HCT116 (cell line): ENCODE results near the gene AQP7. TPM values are rescaled to one million over a fixed set of nuclear protein-coding genes. Genes with fewer than 3 reads are reported as not detected.

ENCODE experiments used
- ATAC-seq: fragments of 200-7000 bp; cut with Tn5 transposase; 2 replicates; pipeline ENCODE4 v1.9.1; 2020; ENCODE audit warnings: mild to moderate bottlenecking, moderate library complexity
- BruUV-seq: library from RNA; stranded (reverse); fragments of 400-500 nt; replicated peaks from 2 replicates; lab custom pipeline; 2021; lab: Mats Ljungman, UMichigan
- CTCF ChIA-PET: fragments of 300-600 bp; sonication (Branson Sonifier 250); formaldehyde crosslinking; loops from one replicate; lab custom pipeline; 2021; ENCODE audit warnings: antibody characterized with exemption; lab: Charles Lee
- POLR2A ChIA-PET: fragments of 300-600, 350-600 bp; sonication (Branson Sonifier 250); formaldehyde crosslinking; loops from one replicate; lab custom pipeline; 2021; ENCODE audit warnings: antibody characterized with exemption; lab: Charles Lee
- RAD21 ChIA-PET, 2 experiments: fragments of 300-600 bp; sonication (Branson Sonifier 250); formaldehyde crosslinking; loops; one replicate each; lab custom pipeline; 2023; ENCODE audit warnings: low total read pairs in 2 of 2; ENCODE audit not compliant: uncharacterized antibody in 2 of 2, unreplicated experiment in 2 of 2, low non-redundant PET in 1 of 2; lab: Charles Lee
- DNase-seq: peaks from one replicate; pipeline ENCODE4 v3.0.0-alpha.2; 2010; ENCODE audit warnings: low read depth, low spot score
- H2AFZ ChIP-seq: fragments of 200-600 bp; shearing (Covaris generic), sonication (generic); 2 replicates; pipeline ENCODE4 v1.6.1; 2017; ENCODE audit warnings: low read depth, mixed run types, mixed read lengths, antibody characterized with exemption, low read length; ENCODE audit not compliant: poor library complexity, severe bottlenecking
- H3K27ac ChIP-seq: 2 replicates; pipeline ENCODE4 v1.5.1; 2012; ENCODE audit warnings: low read depth, low read length
- H3K27me3 ChIP-seq: fragments of 200-600 bp; sonication (generic); 2 replicates; pipeline ENCODE4 v1.6.1; 2016; ENCODE audit warnings: mixed run types, low read length, mixed read lengths; ENCODE audit not compliant: insufficient read depth
- H3K36me3 ChIP-seq, 2 experiments: fragments of 200-500 bp in 1 of 2; fragments of 200-600 bp in 1 of 2; sonication (Bioruptor generic) in 1 of 2; sonication (generic) in 1 of 2; 2 replicates each; pipeline versions ENCODE4 v1.5.1 to v1.6.1; 2014 to 2016; ENCODE audit warnings: low read length in 2 of 2, inconsistent platforms in 1 of 2, mixed read lengths in 1 of 2, mixed run types in 1 of 2; ENCODE audit not compliant: insufficient read depth in 2 of 2, control insufficient read depth in 1 of 2
- H3K4me1 ChIP-seq, 2 experiments: fragments of 200-600 bp in 1 of 2; sonication (generic) in 1 of 2; 2 replicates each; pipeline versions ENCODE4 v1.5.1 to v1.6.1; 2012 to 2017; ENCODE audit warnings: low read length in 2 of 2, inconsistent platforms in 1 of 2, mild to moderate bottlenecking in 1 of 2, mixed read lengths in 1 of 2, mixed run types in 1 of 2, moderate library complexity in 1 of 2; ENCODE audit not compliant: insufficient read depth in 2 of 2, control insufficient read depth in 1 of 2
- H3K4me2 ChIP-seq: fragments of 200-600 bp; sonication (generic); 2 replicates; pipeline ENCODE4 v1.6.1; 2017; ENCODE audit warnings: mixed run types, low read length, mixed read lengths
- H3K4me3 ChIP-seq, 2 experiments: fragments of 200-600 bp in 1 of 2; sonication (generic) in 1 of 2; replicated peaks in 1 of 2; 2 replicates each; pipeline ENCODE4 v1.5.1; 2011 to 2016; ENCODE audit warnings: low read length in 2 of 2, control low read depth in 1 of 2, low read depth in 1 of 2, mild to moderate bottlenecking in 1 of 2, mixed read lengths in 1 of 2, mixed run types in 1 of 2
- H3K79me2 ChIP-seq: fragments of 200-600 bp; sonication (generic); 2 replicates; pipeline ENCODE4 v1.6.1; 2017; ENCODE audit warnings: mild to moderate bottlenecking, mixed run types, low read length, moderate library complexity, mixed read lengths; ENCODE audit not compliant: insufficient read depth
- H3K9ac ChIP-seq: fragments of 200-600 bp; sonication (generic); 2 replicates; pipeline ENCODE4 v1.6.1; 2016; ENCODE audit warnings: low read length, mixed read lengths
- H3K9me2 ChIP-seq: fragments of 200-600 bp; sonication (generic), shearing (Covaris generic); 2 replicates; pipeline ENCODE4 v1.6.1; 2017; ENCODE audit warnings: mixed run types, mild to moderate bottlenecking, moderate library complexity; ENCODE audit not compliant: insufficient read depth
- H3K9me3 ChIP-seq, 2 experiments: fragments of 200-500 bp in 1 of 2; fragments of 200-600 bp in 1 of 2; sonication (Bioruptor generic) in 1 of 2; sonication (generic) in 1 of 2; 2 replicates each; pipeline ENCODE4 v1.6.1; 2014 to 2017; ENCODE audit warnings: low read length in 2 of 2, mixed read lengths in 2 of 2, inconsistent platforms in 1 of 2, low read depth in 1 of 2, mild to moderate bottlenecking in 1 of 2, mixed run types in 1 of 2, moderate library complexity in 1 of 2; ENCODE audit not compliant: control insufficient read depth in 1 of 2, insufficient read depth in 1 of 2
- H4K20me1 ChIP-seq: fragments of 200-600 bp; sonication (generic), shearing (Covaris generic); 2 replicates; pipeline ENCODE4 v1.6.1; 2017; ENCODE audit warnings: mixed run types, mild to moderate bottlenecking, moderate library complexity; ENCODE audit not compliant: insufficient read depth
- CBX3 ChIP-seq: IDR thresholded peaks from 2 replicates; pipeline ENCODE4 v1.6.1; 2012; ENCODE audit warnings: low read depth
- EGR1 ChIP-seq: IDR thresholded peaks from 2 replicates; pipeline ENCODE4 v1.6.1; 2012; ENCODE audit warnings: low read depth
- ELF1 ChIP-seq: IDR thresholded peaks from 2 replicates; pipeline ENCODE4 v1.6.1; 2012; ENCODE audit warnings: low read depth, borderline replicate concordance
- EZH2phosphoT487 ChIP-seq: fragments of 200-600 bp; IDR thresholded peaks from 2 replicates; pipeline ENCODE4 v1.6.1; 2018; ENCODE audit warnings: antibody characterized with exemption, borderline replicate concordance
- FOSL1 ChIP-seq: IDR thresholded peaks from 2 replicates; pipeline ENCODE4 v1.6.1; 2012; ENCODE audit warnings: low read depth
- JUND ChIP-seq: IDR thresholded peaks from 2 replicates; pipeline ENCODE4 v1.6.1; 2012
- MAX ChIP-seq: IDR thresholded peaks from 2 replicates; pipeline ENCODE4 v1.6.1; 2012
- POLR2A ChIP-seq: IDR thresholded peaks from 2 replicates; pipeline ENCODE4 v1.7.0; 2011; ENCODE audit warnings: borderline replicate concordance; ENCODE audit not compliant: insufficient read depth, insufficient read length; ENCODE audit errors: extremely low read depth
- POLR2AphosphoS5 ChIP-seq: IDR thresholded peaks from 2 replicates; pipeline ENCODE4 v1.6.1; 2011; ENCODE audit warnings: mild to moderate bottlenecking, low read depth, low read length, moderate library complexity
- RAD21 ChIP-seq: IDR thresholded peaks from 2 replicates; pipeline ENCODE4 v1.6.1; 2012; ENCODE audit warnings: low read depth, mild to moderate bottlenecking
- REST ChIP-seq: IDR thresholded peaks from 2 replicates; pipeline ENCODE4 v1.6.1; 2012; ENCODE audit warnings: low read depth
- SIN3A ChIP-seq: IDR thresholded peaks from 2 replicates; pipeline ENCODE4 v1.6.1; 2012; ENCODE audit warnings: low read depth
- YY1 ChIP-seq: IDR thresholded peaks from 2 replicates; pipeline ENCODE4 v1.6.1; 2011; ENCODE audit warnings: low read length, low read depth, moderate library complexity, mild to moderate bottlenecking; ENCODE audit not compliant: insufficient replicate concordance; ENCODE audit errors: extremely low read depth
- ZFX ChIP-seq: fragments of 450-650 bp; IDR thresholded peaks from 2 replicates; pipeline ENCODE4 v1.6.1; 2017
- ZNF274 ChIP-seq: fragments of 200-500 bp; sonication (Bioruptor generic); IDR thresholded peaks from 2 replicates; pipeline ENCODE4 v1.6.1; 2014; ENCODE audit warnings: mild to moderate bottlenecking, low read depth, low read length, inconsistent platforms
- intact Hi-C: fragments of 100-400 bp; cut with micrococcal nuclease; formaldehyde crosslinking; loops from 2 replicates; pipeline ENCODE4 v1.10.0; 2022
- total RNA-seq: library from RNA; stranded (reverse); gene quantifications from one replicate; pipeline ENCODE4 v1.2.1, GENCODE V29; 2021; ENCODE audit not compliant: unreplicated experiment
- TF ChIP-seq, protein P1 (sequence below), 3 experiments: fragments of 200-600 bp in 1 of 3; sonication (generic) in 1 of 3; IDR thresholded peaks in 2 of 3; conservative IDR thresholded peaks in 1 of 3; 2 replicates each; pipeline ENCODE4 v1.5.1; 2012 to 2017; ENCODE audit warnings: low read depth in 2 of 3, low read length in 2 of 3, antibody characterized with exemption in 1 of 3, borderline replicate concordance in 1 of 3, control low read depth in 1 of 3, mild to moderate bottlenecking in 1 of 3, mixed read lengths in 1 of 3, mixed run types in 1 of 3, moderate library complexity in 1 of 3; ENCODE audit not compliant: insufficient read depth in 1 of 3

Gene AQP7
- total RNA-seq, 1 experiment from 2014 or later, result 0.96 TPM

DNA sequence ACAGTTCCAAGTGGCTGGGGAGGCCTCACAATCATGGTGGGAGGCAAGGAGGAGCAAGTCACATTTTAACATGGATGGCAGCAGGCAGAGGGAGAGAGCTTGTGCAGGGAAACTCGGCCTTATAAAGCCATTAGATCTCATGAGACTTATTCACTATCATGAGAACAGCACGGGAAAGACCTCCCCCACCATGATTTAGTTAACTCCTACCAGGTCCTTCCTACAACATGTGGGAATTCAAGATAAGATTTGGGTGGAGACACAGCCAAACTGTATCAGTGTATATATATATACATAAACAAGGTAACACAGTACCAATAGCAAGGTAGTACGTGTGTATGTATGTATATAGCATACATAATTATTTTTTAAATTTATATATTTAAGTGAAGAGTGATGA lies 61.2 kb downstream of the AQP7 start:
- H3K9me3 ChIP-seq, result peaks cover 0 to 5% of the 10 kb centered on the region in 2 experiments; a peak in 2 of 4 replicates
- no peak for DNase-seq
- H3K9ac ChIP-seq, result no peak overlapping the region
- H3K9me2 ChIP-seq, result no peaks in the 10 kb centered on the region
- no peaks in the 10 kb centered on the region for H3K79me2 ChIP-seq
- H4K20me1 ChIP-seq, result no peaks in the 10 kb centered on the region
- ChIA-PET CTCF (no interaction called here), POLR2A (no interaction called here), RAD21 (no interaction called here)
- no peak for ATAC-seq
- H2AFZ ChIP-seq, result no peak overlapping the region
- no peak overlapping the region for H3K4me3 ChIP-seq
- no TSS peak for BruUV-seq
- H3K4me2 ChIP-seq, result no peak overlapping the region
- TF ChIP-seq EGR1 (no peak), SIN3A (no peak), YY1 (no peak), POLR2A (no peak), ZNF274 (no peak), EZH2phosphoT487 (no peak), RAD21 (no peak), JUND (no peak), CBX3 (no peak)
- H3K27me3 ChIP-seq, result no peaks in the 10 kb centered on the region
- no peaks in the 10 kb centered on the region for H3K4me1 ChIP-seq
- H3K36me3 ChIP-seq, result peaks cover 48% of the 10 kb centered on the region in 2 experiments
- H3K27ac ChIP-seq, result no peak overlapping the region
- intact Hi-C loops, result no loop called here

GRCh38 chr9:33340186-33340585 lies 62.2 kb downstream of the AQP7 start:
- BruUV-seq, result no TSS peak
- no peak overlapping the region for H3K4me3 ChIP-seq
- H2AFZ ChIP-seq, result no peak overlapping the region
- DNase-seq (no peak), ATAC-seq (no peak)
- H4K20me1 ChIP-seq, result no peaks in the 10 kb centered on the region
- no peaks in the 10 kb centered on the region for H3K9me2 ChIP-seq
- ChIA-PET RAD21 (no interaction called here), POLR2A (no interaction called here), CTCF (no interaction called here)
- H3K36me3 ChIP-seq, result peaks cover 39 to 44% of the 10 kb centered on the region in 2 experiments
- H3K4me1 ChIP-seq, result no peaks in the 10 kb centered on the region
- no peaks in the 10 kb centered on the region for H3K79me2 ChIP-seq
- no peak overlapping the region for H3K4me2 ChIP-seq
- TF ChIP-seq, protein P1, sequence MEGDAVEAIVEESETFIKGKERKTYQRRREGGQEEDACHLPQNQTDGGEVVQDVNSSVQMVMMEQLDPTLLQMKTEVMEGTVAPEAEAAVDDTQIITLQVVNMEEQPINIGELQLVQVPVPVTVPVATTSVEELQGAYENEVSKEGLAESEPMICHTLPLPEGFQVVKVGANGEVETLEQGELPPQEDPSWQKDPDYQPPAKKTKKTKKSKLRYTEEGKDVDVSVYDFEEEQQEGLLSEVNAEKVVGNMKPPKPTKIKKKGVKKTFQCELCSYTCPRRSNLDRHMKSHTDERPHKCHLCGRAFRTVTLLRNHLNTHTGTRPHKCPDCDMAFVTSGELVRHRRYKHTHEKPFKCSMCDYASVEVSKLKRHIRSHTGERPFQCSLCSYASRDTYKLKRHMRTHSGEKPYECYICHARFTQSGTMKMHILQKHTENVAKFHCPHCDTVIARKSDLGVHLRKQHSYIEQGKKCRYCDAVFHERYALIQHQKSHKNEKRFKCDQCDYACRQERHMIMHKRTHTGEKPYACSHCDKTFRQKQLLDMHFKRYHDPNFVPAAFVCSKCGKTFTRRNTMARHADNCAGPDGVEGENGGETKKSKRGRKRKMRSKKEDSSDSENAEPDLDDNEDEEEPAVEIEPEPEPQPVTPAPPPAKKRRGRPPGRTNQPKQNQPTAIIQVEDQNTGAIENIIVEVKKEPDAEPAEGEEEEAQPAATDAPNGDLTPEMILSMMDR (IDR thresholded peaks at IDR 0.05 in 2 of 3, conservative IDR thresholded peaks at IDR 0.05 in 1 of 3; ENCODE audit: borderline replicate concordance in 1 of 3, insufficient read depth in 1 of 3, low read depth in 2 of 3, low read length in 2 of 3), result no peak
- no peak for TF ChIP-seq POLR2AphosphoS5
- no peak for TF ChIP-seq ZFX
- no peak for TF ChIP-seq FOSL1
- TF ChIP-seq CBX3, result no peak
- TF ChIP-seq EGR1, result no peak
- no peak for TF ChIP-seq MAX
- TF ChIP-seq REST, result no peak
- no peak for TF ChIP-seq ELF1
- H3K9me3 ChIP-seq, result peaks cover 0 to 5% of the 10 kb centered on the region in 2 experiments; a peak in 2 of 4 replicates
- intact Hi-C loops, result no loop called here
- H3K27ac ChIP-seq, result no peak overlapping the region
- H3K27me3 ChIP-seq, result no peaks in the 10 kb centered on the region
- no peak overlapping the region for H3K9ac ChIP-seq
